T-helper 2 cell (primary cell): Measurements from ENCODE around the gene OR52L1.

Experiments used
- DNase-seq, 5 experiments: peaks; one replicate each; pipeline versions ENCODE4 v3.0.0 to v3.0.0-alpha.2; 2012 to 2022

Gene OR52L1

GRCh38 chr11:5938603-5938965, 48.2 kb downstream of the OR52L1 start:
- no peak for DNase-seq

DNA sequence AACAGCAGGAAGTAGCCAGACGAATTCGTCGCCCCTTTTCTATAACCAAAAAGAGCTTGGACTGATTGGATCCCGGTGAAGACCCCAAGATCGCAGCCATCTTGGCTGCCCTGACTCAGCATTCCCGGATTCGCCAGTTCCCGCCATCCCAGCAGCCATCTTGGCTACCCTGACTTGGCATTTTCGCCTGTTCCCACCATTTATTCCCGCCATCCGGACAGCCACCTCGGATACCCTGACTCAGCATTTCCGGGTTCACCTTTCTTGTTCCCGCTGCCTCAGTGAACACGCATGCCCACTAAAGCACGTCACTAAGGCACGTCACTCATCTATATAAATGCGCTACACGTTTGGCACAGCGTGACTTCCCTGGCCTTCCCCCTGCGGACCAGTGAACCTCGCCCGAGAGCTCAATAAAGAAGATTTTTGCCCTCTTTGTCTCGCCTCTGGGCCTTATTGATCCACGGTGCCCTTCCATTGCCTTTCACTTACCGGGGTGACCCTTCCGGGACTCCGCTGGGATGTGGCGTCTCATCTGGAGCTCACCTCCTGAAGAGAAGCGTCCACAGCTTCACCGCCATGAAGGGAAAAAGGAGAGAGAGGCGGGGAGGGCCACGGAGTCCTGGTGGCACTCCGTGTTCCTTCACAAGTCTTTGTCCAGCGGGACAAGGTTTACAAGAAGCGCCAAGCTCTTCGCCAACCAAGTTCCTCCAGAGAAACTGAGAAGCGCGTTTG, 48.8 kb downstream of the OR52L1 start:
- DNase-seq, result no peak
